Lung (tissue), 12 donors: ENCODE data around the gene REXO4. TPM values are rescaled to one million over a fixed set of nuclear protein-coding genes. Genes with fewer than 3 reads are reported as not detected.
A peak's percentile ranks its signal among the peaks of the same experiment; 100 is the strongest.

ENCODE experiments used
- ATAC-seq: fragments of 200-7000 bp; cut with Tn5 transposase; one replicate; pipeline ENCODE4 v1.9.1; 2020; ENCODE audit warnings: moderate number of reproducible peaks; ENCODE audit not compliant: insufficient read depth, low FRiP score
- DNase-seq, 3 donors: peaks; one replicate each; pipeline ENCODE4 v3.0.0-alpha.2; 2013 to 2017
- H3K27ac ChIP-seq, 2 donors: one replicate each; pipeline ENCODE4 v1.5.1; 2013; ENCODE audit warnings: mild to moderate bottlenecking in 2 of 2, moderate library complexity in 2 of 2, control low read depth in 1 of 2, inconsistent platforms in 1 of 2, low read depth in 1 of 2, low read length in 1 of 2
- H3K27me3 ChIP-seq, 3 donors: one replicate each; pipeline ENCODE4 v1.5.1; 2013; ENCODE audit warnings: low read length in 2 of 3; ENCODE audit not compliant: control insufficient read depth in 3 of 3, insufficient read depth in 3 of 3
- H3K36me3 ChIP-seq, 4 donors: one replicate each; pipeline ENCODE4 v1.5.1; 2013; ENCODE audit warnings: low read length in 4 of 4, mild to moderate bottlenecking in 1 of 4, moderate library complexity in 1 of 4; ENCODE audit not compliant: control insufficient read depth in 4 of 4, insufficient read depth in 4 of 4
- H3K4me1 ChIP-seq, 5 donors: one replicate each; pipeline ENCODE4 v1.5.1; 2013; ENCODE audit warnings: low read length in 5 of 5, mild to moderate bottlenecking in 2 of 5, moderate library complexity in 1 of 5; ENCODE audit not compliant: control insufficient read depth in 5 of 5, insufficient read depth in 5 of 5
- H3K4me3 ChIP-seq: one replicate; pipeline ENCODE4 v1.5.1; 2013; ENCODE audit warnings: mild to moderate bottlenecking, control low read depth, moderate library complexity
- H3K9ac ChIP-seq, 2 donors: one replicate each; pipeline ENCODE4 v1.5.1; 2013; ENCODE audit warnings: low read length in 2 of 2, control low read depth in 1 of 2; ENCODE audit not compliant: insufficient read depth in 1 of 2
- H3K9me3 ChIP-seq, 4 donors: one replicate each; pipeline ENCODE4 v1.5.1; 2013; ENCODE audit warnings: low read length in 3 of 4, mild to moderate bottlenecking in 1 of 4, moderate library complexity in 1 of 4; ENCODE audit not compliant: control insufficient read depth in 4 of 4, insufficient read depth in 3 of 4
- CTCF ChIP-seq: IDR thresholded peaks from 2 replicates; pipeline ENCODE4 v1.5.1; 2012; ENCODE audit warnings: mild to moderate bottlenecking; ENCODE audit errors: control extremely low read depth, extremely low read depth
- WGBS, 2 donors: extraction: QIAGEN DNeasy Blood & Tissue Kit; methylation state at CpG; one replicate each; pipeline ENCODE4 v1.1.7; 2013; 5-methylcytosine and 5-hydroxymethylcytosine counted together
- polyA plus RNA-seq, 2 donors: library from polyadenylated mRNA; stranded (reverse); fragments of 200-250 nt; gene quantifications; one replicate each; pipeline ENCODE4 v1.2.1, GENCODE V29; 2013
- total RNA-seq, 2 donors: library from RNA; depleted of rRNA in 1 of 2; stranded (reverse); fragments of >200 nt in 1 of 2; gene quantifications; one replicate each; pipeline ENCODE4 v1.2.1, GENCODE V29; 2014 to 2021
- donor health status: control.
- donor health status: control.
- donor health status: Bipolar disorder and iron deficiency.
- donor health status: healthy.
- donor health status: DM: yes; HTN: yes; CAD: no.

REXO4 gene
- total and polyA plus RNA-seq, 4 donors: 14.6 to 20.4 (median 19.9) TPM

- Histone ChIP-seq H3K9ac (no peak overlapping the region), H3K27me3 (no peaks in the 10 kb centered on the region), H3K9me3 (no peaks in the 10 kb centered on the region), H3K36me3 (peaks cover 6 to 56% (median 43%) of the 10 kb centered on the region in 4 donors), H3K4me1 (peaks cover 5 to 27% (median 25%) of the 10 kb centered on the region in 5 donors), H3K4me3 (no peak overlapping the region), H3K27ac (no peak overlapping the region)
- no peak for TF ChIP-seq CTCF
- no peak for ATAC-seq
- WGBS, 2 donors: 92 to 94% methylated on average over 22 of the region's 22 CpGs
- no peak for DNase-seq
Measured at GRCh38 chr9:133367221-133367620, 50.6 kb downstream of the REXO4 start.

GRCh38 chr9:133366435-133366834 is 51.4 kb downstream of the REXO4 start:
- Histone ChIP-seq H3K4me1 (peaks cover 0 to 27% (median 20%) of the 10 kb centered on the region in 5 donors), H3K9me3 (no peaks in the 10 kb centered on the region), H3K9ac (no peak overlapping the region), H3K36me3 (peaks cover 12 to 61% (median 45%) of the 10 kb centered on the region in 4 donors), H3K27me3 (no peaks in the 10 kb centered on the region), H3K4me3 (no peak overlapping the region), H3K27ac (no peak overlapping the region)
- DNase-seq (no peak), ATAC-seq (no peak)
- WGBS, 2 donors: 93 to 95% methylated on average over 11 of the region's 11 CpGs
- TF ChIP-seq CTCF: no peak

- peaks cover 16 to 69% (median 56%) of the 10 kb centered on the region in 4 donors for H3K36me3 ChIP-seq
- H3K4me1 ChIP-seq: peaks cover 0 to 27% (median 13%) of the 10 kb centered on the region in 5 donors
- TF ChIP-seq CTCF: no peak
- H3K4me3 ChIP-seq: no peak overlapping the region
- H3K27me3 ChIP-seq: no peaks in the 10 kb centered on the region
- H3K9me3 ChIP-seq: no peaks in the 10 kb centered on the region
- H3K9ac ChIP-seq: peak overlapping the region in 1 of 2 donors; percentile 11
- H3K27ac ChIP-seq: no peak overlapping the region
- ATAC-seq (no peak), DNase-seq (peak in 2 of 3 donors; percentile 47 to 59)
- 91 to 92% methylated on average over 15 of the region's 15 CpGs for WGBS, 2 donors
Measured at GRCh38 chr9:133362359-133363044, 55.3 kb downstream of the REXO4 start.
